Measurements from ENCODE around the gene PDE11A.
A peak's percentile ranks its signal among the peaks of the same experiment; 100 is the strongest.
"Not testable (repeated sequence)": the region's sequence is repeated elsewhere in the genome, so short reads cannot be mapped to it uniquely, and the experiment has no call there.

The PDE11A gene

GRCh38 chr2:178008636-178009289 is 63.8 kb downstream of the PDE11A start:
- DNase-seq: no peak

- DNase-seq: no peak
Observed at GRCh38 chr2:178006710-178007109, 65.9 kb downstream of the PDE11A start.

GRCh38 chr2:178005756-178006155 is 66.8 kb downstream of the PDE11A start:
- no peak for DNase-seq

GRCh38 chr2:178002038-178002437 is 70.5 kb downstream of the PDE11A start:
- no peak for DNase-seq

GRCh38 chr2:177998996-177999395 is 73.6 kb downstream of the PDE11A start:
- DNase-seq: no peak

GRCh38 chr2:177998006-177998405 is 74.6 kb downstream of the PDE11A start:
- no peak for DNase-seq

- no peak for DNase-seq
Observed at GRCh38 chr2:177992992-177993391, 79.6 kb downstream of the PDE11A start.

- DNase-seq: no peak
Observed at GRCh38 chr2:177989029-177989885, 83.3 kb downstream of the PDE11A start.

- DNase-seq: no peak
Observed at GRCh38 chr2:177984749-177985148, 87.8 kb downstream of the PDE11A start.

GRCh38 chr2:177983183-177983788 is 89.3 kb downstream of the PDE11A start:
- DNase-seq: peak; percentile 29

- DNase-seq: no peak
Observed at GRCh38 chr2:177972782-177973181, 99.8 kb downstream of the PDE11A start.

- DNase-seq: no peak
Observed at GRCh38 chr2:177972123-177972522, 100.5 kb downstream of the PDE11A start.

- no peak for DNase-seq
Observed at GRCh38 chr2:177970670-177971454, 101.7 kb downstream of the PDE11A start.

- DNase-seq: no peak
Observed at GRCh38 chr2:177964892-177965291, 107.7 kb downstream of the PDE11A start.

- DNase-seq: no peak
Observed at GRCh38 chr2:177952151-177952550, 120.4 kb downstream of the PDE11A start.

- DNase-seq: not testable (repeated sequence)
Observed at GRCh38 chr2:177947598-177947997, 125.0 kb downstream of the PDE11A start.

GRCh38 chr2:177944530-177944929 is 128.0 kb downstream of the PDE11A start:
- DNase-seq: not testable (repeated sequence)

- no peak for DNase-seq
Observed at GRCh38 chr2:177942731-177943130, 129.8 kb downstream of the PDE11A start.

- DNase-seq: no peak
Observed at GRCh38 chr2:177939211-177939610, 133.4 kb downstream of the PDE11A start.

- no peak for DNase-seq
Observed at GRCh38 chr2:177930916-177931315, 141.7 kb downstream of the PDE11A start.

GRCh38 chr2:177929662-177930522 is 142.7 kb downstream of the PDE11A start:
- no peak for DNase-seq

- DNase-seq: no peak
Observed at GRCh38 chr2:177923323-177923722, 149.3 kb downstream of the PDE11A start.
